Neuron (in vitro differentiated cells): ENCODE results near the gene ZCCHC13.
"Not testable (repeated sequence)": the region's sequence is repeated elsewhere in the genome, so short reads cannot be mapped to it uniquely, and the experiment has no call there.

Source experiments
- H2AFZ ChIP-seq: one replicate; pipeline ENCODE4 v1.6.1; 2013; ENCODE audit warnings: low read depth, mild to moderate bottlenecking, inconsistent platforms, low read length, moderate library complexity
- H3K27me3 ChIP-seq: one replicate; pipeline ENCODE4 v1.6.1; 2013; ENCODE audit warnings: low read length; ENCODE audit not compliant: insufficient read depth
- H3K36me3 ChIP-seq: one replicate; pipeline ENCODE4 v1.6.1; 2013; ENCODE audit warnings: low read length; ENCODE audit not compliant: insufficient read depth
- H3K4me1 ChIP-seq: one replicate; pipeline ENCODE4 v1.6.1; 2013; ENCODE audit warnings: low read length; ENCODE audit not compliant: insufficient read depth
- H3K4me3 ChIP-seq: 2 replicates; pipeline ENCODE4 v1.5.1; 2013; ENCODE audit warnings: mild to moderate bottlenecking, low read length, moderate library complexity
- H3K9me3 ChIP-seq: one replicate; pipeline ENCODE4 v1.6.1; 2013; ENCODE audit warnings: low read length

The ZCCHC13 gene

DNA sequence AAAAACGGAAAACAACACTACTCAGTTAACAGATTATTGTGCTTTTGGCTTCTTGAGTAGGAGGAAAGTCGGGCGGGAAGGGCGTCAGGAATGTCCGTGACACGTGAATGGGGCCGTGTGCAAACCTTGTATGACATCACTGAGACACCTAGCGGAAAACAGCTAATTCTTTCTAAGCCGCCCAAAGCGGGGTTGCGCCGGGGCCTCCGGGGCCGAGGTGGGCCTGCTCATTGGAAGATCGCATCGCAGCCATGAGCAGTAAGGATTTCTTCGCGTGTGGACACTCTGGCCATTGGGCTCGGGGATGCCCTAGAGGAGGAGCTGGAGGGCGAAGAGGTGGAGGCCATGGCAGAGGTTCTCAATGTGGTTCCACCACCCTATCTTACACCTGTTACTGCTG, at the start of gene ZCCHC13:
TSS of gene ZCCHC13 (plus strand) at position 165 of the 400 bp plus-strand sequence. CDS start at position 252, 87 bp downstream.
- no peaks in the 10 kb centered on the region for H3K9me3 ChIP-seq
- H3K4me1 ChIP-seq = no peaks in the 10 kb centered on the region
- no peak within 1 kb of the TSS for H2AFZ ChIP-seq
- no peak within 1 kb of the TSS for H3K4me3 ChIP-seq
- peaks cover 3% of the 10 kb centered on the region for H3K27me3 ChIP-seq
- no peaks in the 10 kb centered on the region for H3K36me3 ChIP-seq

DNA sequence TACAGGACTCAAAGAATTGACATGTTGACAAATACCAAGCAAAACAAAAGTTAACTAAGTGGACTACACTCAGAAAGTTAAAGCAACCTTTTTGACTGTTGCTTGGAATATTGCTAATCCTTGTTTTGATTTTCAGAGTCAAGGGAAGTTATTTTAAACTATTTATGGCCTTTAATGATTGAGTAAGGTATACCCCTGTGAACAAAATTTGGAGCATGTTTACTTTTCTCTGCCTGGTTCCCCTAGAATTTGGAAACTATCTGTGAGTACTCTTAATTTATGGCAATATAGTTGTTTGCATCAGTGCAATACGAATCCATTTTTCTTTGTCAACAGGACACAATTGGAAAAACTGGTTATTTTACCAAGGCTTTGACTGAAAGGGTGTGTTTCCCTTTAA, 45.9 kb upstream of the ZCCHC13 start:
- peaks cover 22% of the 10 kb centered on the region for H3K36me3 ChIP-seq
- not testable (repeated sequence) for H3K27me3 ChIP-seq, H3K9me3 ChIP-seq, H3K4me1 ChIP-seq, H3K4me3 ChIP-seq, H2AFZ ChIP-seq

DNA sequence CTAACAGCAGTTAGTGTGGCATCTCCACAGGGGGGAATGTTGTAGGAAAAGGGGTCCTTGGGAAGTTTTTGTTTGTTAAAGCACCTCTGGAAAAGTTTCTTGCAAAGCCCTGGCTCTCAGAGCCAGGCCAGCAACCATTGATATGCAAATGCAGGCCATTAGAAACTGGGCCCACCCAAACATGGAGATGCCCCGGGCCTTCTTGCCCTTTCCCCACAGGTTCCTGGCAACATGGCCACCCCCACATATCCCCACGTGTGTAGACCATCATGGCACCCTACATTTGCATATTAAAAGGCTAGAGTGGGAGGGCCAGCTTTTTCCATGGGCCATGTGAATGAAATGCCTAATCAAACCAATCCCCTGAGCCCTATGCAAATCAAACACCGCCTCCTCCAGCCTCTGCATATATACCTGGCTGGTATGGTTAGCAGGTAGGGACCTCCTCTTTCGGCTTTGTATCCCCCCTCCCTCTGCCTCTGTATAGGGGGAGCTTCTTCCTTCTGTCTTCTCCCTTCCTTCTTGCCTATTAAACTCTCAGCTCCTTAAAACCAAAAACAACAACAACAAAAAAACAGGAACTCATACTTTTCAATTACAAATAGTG, 44.0 kb upstream of the ZCCHC13 start:
- no peak overlapping the region for H2AFZ ChIP-seq
- H3K27me3 ChIP-seq = no peaks in the 10 kb centered on the region
- peaks cover 3% of the 10 kb centered on the region for H3K9me3 ChIP-seq
- H3K36me3 ChIP-seq = peaks cover 22% of the 10 kb centered on the region
- no peak overlapping the region for H3K4me3 ChIP-seq
- H3K4me1 ChIP-seq = no peaks in the 10 kb centered on the region

DNA sequence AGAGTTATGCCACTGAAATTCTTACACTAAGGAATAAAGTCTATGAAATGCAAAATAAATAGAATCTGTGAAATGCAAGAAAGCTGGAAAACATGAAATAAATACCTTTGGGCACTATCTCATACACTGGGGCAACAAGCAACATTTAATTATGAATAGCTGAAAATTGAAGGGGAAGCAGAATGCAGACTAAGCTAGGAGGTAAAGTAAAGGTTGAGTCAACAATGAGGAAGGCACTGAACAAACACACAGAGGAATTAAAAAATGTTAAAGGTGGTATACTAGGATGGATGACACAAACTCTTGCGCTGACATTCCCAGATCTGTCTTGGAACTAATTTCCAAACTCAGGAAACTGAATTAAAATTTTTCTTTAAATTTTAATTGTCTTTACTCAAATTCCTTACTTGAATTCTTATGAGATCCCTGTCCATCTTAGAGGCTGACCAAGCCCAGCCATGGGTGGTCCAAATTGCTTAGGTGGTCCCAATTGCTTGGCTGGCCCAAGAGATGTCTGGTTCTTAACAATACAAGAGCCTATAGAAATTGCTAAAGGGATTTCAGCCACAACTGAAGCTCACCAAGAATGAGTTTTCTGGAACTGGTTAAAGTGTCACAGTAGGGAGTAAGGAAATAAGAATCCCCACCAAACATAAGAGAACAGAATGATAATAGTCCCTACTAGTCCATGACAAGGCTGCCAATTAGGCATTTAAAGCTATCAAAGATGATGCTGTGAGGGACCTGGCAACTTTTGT, 41.3 kb upstream of the ZCCHC13 start:
- H3K9me3 ChIP-seq = peaks cover 3% of the 10 kb centered on the region
- no peaks in the 10 kb centered on the region for H3K27me3 ChIP-seq
- no peak overlapping the region for H3K4me3 ChIP-seq
- H2AFZ ChIP-seq = no peak overlapping the region
- H3K36me3 ChIP-seq = peaks cover 10% of the 10 kb centered on the region
- H3K4me1 ChIP-seq = no peaks in the 10 kb centered on the region

DNA sequence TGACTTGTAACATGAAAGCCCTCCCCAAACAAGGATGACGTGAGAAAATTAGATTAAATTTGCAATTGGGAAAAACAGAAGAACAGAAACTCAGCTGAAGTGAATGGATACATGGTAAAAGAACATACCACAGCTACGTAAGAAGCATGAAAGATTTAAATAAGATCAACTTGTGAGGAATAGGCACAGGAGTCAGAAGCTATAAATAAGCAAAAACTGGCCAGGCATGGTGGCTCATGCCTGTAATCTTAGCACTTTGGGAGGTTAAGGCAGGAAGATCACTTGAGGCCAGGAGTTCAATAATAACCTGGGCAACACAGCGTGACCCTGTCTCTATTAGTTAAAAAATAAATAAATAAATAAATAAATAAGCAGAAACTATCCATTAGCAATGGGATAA, 33.6 kb upstream of the ZCCHC13 start:
- Histone ChIP-seq H2AFZ (no peak overlapping the region), H3K36me3 (peaks cover 13% of the 10 kb centered on the region), H3K4me3 (no peak overlapping the region), H3K27me3 (no peaks in the 10 kb centered on the region), H3K9me3 (no peaks in the 10 kb centered on the region), H3K4me1 (no peaks in the 10 kb centered on the region)

DNA sequence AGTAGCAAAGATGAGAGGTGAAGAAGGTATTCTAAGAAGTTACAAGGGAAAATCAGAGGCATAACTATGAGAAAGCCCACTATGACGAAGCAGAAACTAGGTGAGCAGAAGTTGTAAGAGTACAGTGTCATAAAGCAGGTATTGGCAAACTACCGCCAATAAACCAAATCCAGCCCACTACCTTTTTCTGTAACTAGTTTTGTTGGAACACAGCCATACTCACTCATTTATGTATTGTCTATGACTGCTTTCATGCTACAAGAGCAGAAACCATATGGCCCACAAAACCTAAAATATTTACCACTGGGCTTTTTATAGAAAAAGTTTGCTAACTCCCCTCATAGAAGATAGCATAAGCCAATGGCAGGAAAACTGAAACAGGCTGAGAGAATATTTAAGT, 31.8 kb upstream of the ZCCHC13 start:
- H3K4me3 ChIP-seq = no peak overlapping the region
- no peak overlapping the region for H2AFZ ChIP-seq
- H3K27me3 ChIP-seq = no peaks in the 10 kb centered on the region
- H3K9me3 ChIP-seq = no peaks in the 10 kb centered on the region
- no peaks in the 10 kb centered on the region for H3K4me1 ChIP-seq
- H3K36me3 ChIP-seq = peaks cover 18% of the 10 kb centered on the region

DNA sequence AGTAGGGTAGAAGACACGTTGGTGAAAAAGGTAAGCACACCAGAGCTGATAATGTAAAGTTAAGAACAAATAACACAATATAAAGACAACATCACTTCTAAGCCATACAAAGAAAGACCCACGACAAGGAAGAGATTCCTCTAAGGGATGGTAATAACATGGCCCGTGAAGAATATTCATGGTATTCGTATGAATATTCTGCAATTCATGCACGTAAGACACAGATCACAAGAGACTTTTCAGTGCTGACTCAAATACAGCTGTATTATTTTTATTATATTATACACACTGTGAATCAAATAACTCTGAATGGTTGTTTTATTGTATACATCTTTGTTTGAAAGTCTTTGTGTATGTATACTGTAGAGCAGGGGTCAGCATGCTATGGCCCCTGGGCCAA, 29.5 kb upstream of the ZCCHC13 start:
- Histone ChIP-seq H3K9me3 (no peaks in the 10 kb centered on the region), H2AFZ (no peak overlapping the region), H3K27me3 (no peaks in the 10 kb centered on the region), H3K4me3 (no peak overlapping the region), H3K36me3 (peaks cover 27% of the 10 kb centered on the region), H3K4me1 (no peaks in the 10 kb centered on the region)

DNA sequence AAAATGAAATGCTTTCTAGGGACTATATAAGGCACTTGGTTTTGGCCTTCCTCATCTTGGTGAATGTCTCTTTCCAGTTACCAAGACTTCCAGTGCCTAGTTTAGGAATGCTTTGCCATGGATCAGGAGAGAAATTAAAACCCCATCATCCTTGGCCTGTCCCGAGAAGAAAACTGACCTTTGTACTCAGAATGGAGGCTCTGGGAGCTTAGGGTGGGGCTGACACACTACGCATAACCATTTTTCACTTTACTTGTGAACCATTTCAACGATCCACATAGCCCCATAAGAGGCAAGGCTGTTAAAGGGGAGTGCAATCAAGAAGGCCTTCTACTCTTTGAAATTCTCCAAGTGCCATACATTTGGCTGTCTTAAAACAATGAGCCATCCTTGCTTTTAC, 26.7 kb upstream of the ZCCHC13 start:
- Histone ChIP-seq H3K27me3 (no peaks in the 10 kb centered on the region), H3K9me3 (no peaks in the 10 kb centered on the region), H3K36me3 (peaks cover 34% of the 10 kb centered on the region), H3K4me3 (no peak overlapping the region), H2AFZ (no peak overlapping the region), H3K4me1 (no peaks in the 10 kb centered on the region)

DNA sequence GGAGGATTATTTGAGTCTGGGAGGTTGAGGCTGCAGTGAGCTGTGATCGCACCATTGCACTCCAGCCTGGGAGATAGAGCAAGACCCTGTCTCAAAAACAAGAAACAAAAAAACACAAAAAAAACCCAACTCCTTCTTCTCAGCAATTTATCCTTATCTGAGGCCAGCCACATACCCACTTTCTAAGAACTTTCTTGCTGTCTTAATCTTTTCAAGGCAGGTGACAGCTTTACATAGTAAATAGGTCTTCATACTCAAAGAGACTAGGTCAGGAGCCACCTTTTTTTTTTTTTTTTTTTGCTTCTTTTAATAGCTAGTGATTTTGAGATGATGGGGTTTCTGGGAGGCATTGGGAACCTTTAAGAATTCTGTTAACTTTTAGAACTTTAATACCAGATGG, 26.1 kb upstream of the ZCCHC13 start:
- Histone ChIP-seq H2AFZ (no peak overlapping the region), H3K4me3 (no peak overlapping the region), H3K4me1 (no peaks in the 10 kb centered on the region), H3K27me3 (no peaks in the 10 kb centered on the region), H3K36me3 (peaks cover 34% of the 10 kb centered on the region), H3K9me3 (no peaks in the 10 kb centered on the region)

DNA sequence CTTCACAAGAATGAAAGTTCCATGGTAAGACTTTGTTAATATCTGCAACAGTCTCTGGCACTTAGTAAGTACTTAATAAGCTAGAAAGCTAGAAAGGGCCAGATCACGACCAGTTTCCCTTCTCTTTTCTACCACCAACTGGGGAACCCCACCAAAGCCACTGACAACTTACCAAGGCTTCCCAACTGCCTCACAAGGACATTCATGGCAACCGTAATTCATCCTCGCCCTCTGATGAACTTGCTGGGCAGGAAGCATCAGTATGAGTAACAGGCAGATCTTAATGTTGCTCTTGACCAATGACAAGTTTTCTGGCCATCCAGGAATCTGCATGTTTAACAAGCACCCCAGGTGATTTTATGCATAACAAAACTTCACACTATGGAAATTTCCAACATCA, 23.2 kb upstream of the ZCCHC13 start:
- Histone ChIP-seq H3K4me1 (peaks cover 7% of the 10 kb centered on the region), H3K36me3 (peaks cover 31% of the 10 kb centered on the region), H2AFZ (no peak overlapping the region), H3K4me3 (no peak overlapping the region), H3K27me3 (no peaks in the 10 kb centered on the region), H3K9me3 (no peaks in the 10 kb centered on the region)

DNA sequence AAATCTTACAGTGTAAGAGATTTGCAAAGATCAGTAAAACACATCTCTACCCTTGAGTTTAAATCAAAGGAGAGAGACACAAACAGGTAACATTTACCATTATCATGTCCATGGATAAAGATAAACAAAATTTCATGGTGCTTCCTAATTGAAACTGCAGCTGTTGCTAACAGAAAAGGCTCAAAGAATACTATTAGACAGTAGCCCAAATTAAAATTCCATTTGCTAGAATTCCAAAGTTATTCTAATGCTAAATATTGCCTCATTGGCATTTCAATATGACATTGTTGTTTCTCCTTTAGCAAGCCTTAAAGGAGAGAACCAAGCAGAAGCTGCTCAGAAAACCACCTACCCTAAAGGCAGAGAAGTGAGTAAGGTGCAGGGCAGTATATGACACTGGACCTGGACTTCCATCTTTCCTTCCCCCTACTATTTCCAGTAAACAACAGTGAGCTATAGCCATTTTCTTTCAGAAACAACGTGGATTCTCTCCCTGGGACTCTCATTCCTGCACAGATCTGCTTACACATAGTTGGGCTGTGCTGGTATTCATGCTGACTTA, 19.5 kb upstream of the ZCCHC13 start:
- Histone ChIP-seq H3K36me3 (peaks cover 32% of the 10 kb centered on the region), H3K4me3 (no peak overlapping the region), H3K4me1 (peaks cover 7% of the 10 kb centered on the region), H2AFZ (no peak overlapping the region), H3K9me3 (no peaks in the 10 kb centered on the region), H3K27me3 (no peaks in the 10 kb centered on the region)

DNA sequence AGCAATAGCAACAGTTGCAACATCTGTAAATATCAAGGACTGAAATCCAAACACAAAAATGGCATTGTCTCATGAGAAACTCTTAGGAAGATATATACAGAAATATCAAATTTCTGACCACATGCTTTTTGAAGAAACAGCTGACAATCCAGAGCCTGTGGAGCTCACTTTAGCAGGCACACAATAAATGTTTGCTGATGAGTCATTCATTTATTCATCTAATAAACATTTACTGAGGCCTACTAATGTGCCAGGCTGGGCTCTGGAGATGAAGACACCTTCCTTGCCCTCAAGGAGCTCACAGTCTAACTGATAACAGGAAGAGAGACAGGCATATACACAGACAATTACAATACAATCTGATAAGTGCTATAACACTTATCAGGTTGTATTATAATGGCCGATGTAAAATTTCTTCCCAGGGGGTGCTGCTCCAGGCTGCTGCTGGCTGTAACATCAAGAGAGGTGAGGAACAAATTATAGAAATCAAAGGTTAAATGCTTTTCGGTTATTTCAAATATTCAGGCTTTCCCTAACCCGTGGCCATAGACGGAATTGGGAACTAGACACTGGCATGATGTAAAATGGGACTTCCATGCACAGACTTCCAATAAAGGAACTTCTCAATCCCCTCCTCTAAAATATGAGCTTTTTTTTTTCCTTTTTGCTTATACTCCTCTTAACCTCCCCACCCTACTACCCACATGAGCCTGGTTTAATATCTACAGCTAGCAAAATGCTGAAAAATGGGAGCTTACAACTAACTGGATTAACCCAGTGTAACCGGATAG, 16.8 kb upstream of the ZCCHC13 start:
- Histone ChIP-seq H3K4me1 (peaks cover 7% of the 10 kb centered on the region), H3K9me3 (no peaks in the 10 kb centered on the region)

DNA sequence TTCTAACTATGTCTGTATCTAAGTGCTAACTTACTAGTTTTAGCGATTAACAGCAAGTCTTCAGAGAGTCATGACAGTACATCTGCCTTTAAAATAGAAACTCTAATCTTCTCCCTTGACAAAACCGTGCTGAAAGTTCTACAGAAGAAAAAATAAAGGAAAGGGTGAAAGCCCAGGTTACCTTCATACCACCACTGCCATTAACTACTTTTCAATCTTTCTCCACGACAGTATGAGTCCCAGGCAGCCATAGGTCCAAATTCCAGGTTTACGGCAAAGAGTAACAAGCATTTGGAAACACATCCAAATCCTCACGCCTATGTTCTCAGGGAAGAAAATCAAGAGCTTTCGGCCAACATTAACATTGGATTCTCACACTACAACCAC, 12.4 kb upstream of the ZCCHC13 start:
- H3K9me3 ChIP-seq = no peaks in the 10 kb centered on the region
- H3K36me3 ChIP-seq = peaks cover 7% of the 10 kb centered on the region
- H2AFZ ChIP-seq = no peak overlapping the region
- no peaks in the 10 kb centered on the region for H3K4me1 ChIP-seq
- H3K4me3 ChIP-seq = peak overlapping the region; percentile 75
- no peaks in the 10 kb centered on the region for H3K27me3 ChIP-seq

More for the DNA sequence above, 16.8 kb upstream of the ZCCHC13 start:
- Histone ChIP-seq H2AFZ (no peak overlapping the region), H3K36me3 (peaks cover 23% of the 10 kb centered on the region), H3K27me3 (no peaks in the 10 kb centered on the region), H3K4me3 (no peak overlapping the region)
